GM18499 (cell line): ENCODE data around the gene UROD.
A peak's percentile ranks its signal among the peaks of the same experiment; 100 is the strongest.
"Not testable (repeated sequence)": the region's sequence is repeated elsewhere in the genome, so short reads cannot be mapped to it uniquely, and the experiment has no call there.

Experiments used
- ATAC-seq: cut with Tn5 transposase; IDR thresholded peaks from one replicate; pipeline ENCODE4 v1.9.1; 2021; ENCODE audit warnings: moderate number of reproducible peaks; ENCODE audit not compliant: insufficient read depth, unreplicated experiment

The UROD gene

GRCh38 chr1:45011837-45012638, at the start of gene UROD:
UROD (plus strand) TSS chr1:45012254; CDS start chr1:45012266, 12 bp downstream.
- ATAC-seq: peak; percentile 45

GRCh38 chr1:44962729-44963128, 49.3 kb upstream of the UROD start:
- no peak for ATAC-seq

- ATAC-seq: no peak
Observed at GRCh38 chr1:44964396-44964795, 47.7 kb upstream of the UROD start.

GRCh38 chr1:44970317-44970716, 41.7 kb upstream of the UROD start:
- no peak for ATAC-seq

- no peak for ATAC-seq
Observed at GRCh38 chr1:44973645-44974044, 38.4 kb upstream of the UROD start.

- no peak for ATAC-seq
Observed at GRCh38 chr1:44976252-44976651, 35.8 kb upstream of the UROD start.

- ATAC-seq: not testable (repeated sequence)
Observed at GRCh38 chr1:44977372-44977771, 34.7 kb upstream of the UROD start.

- ATAC-seq: no peak
Observed at GRCh38 chr1:44985747-44986359, 26.2 kb upstream of the UROD start.

- ATAC-seq: no peak
Observed at GRCh38 chr1:44988531-44989156, 23.4 kb upstream of the UROD start.

GRCh38 chr1:44994309-44994898, 17.6 kb upstream of the UROD start:
- ATAC-seq: no peak

- ATAC-seq: no peak
Observed at GRCh38 chr1:44995467-44996238, 16.4 kb upstream of the UROD start.

GRCh38 chr1:44999232-44999631, 12.8 kb upstream of the UROD start:
- no peak for ATAC-seq

- no peak for ATAC-seq
Observed at GRCh38 chr1:45001011-45001481, 11.0 kb upstream of the UROD start.

GRCh38 chr1:45001576-45001975, 10.5 kb upstream of the UROD start:
- not testable (repeated sequence) for ATAC-seq

- no peak for ATAC-seq
Observed at GRCh38 chr1:45002650-45003645, 9.1 kb upstream of the UROD start.

- no peak for ATAC-seq
Observed at GRCh38 chr1:45003741-45004140, 8.3 kb upstream of the UROD start.

GRCh38 chr1:45004281-45004920, 7.7 kb upstream of the UROD start:
- no peak for ATAC-seq

- ATAC-seq: no peak
Observed at GRCh38 chr1:45005761-45006160, 6.3 kb upstream of the UROD start.
